ENCODE measurements around the gene SHISA7. TPM values are rescaled to one million over a fixed set of nuclear protein-coding genes. Genes with fewer than 3 reads are reported as not detected.

The SHISA7 gene
- total and polyA plus RNA-seq, 2 of the 4 experiments (the other 2 are of a cell fraction) = not detected

- Histone ChIP-seq H2BK20ac (ENCODE audit: low read depth, low read length) (no peak overlapping the region), H2AFZ (replicated peaks; ENCODE audit: low read length, poor library complexity) (no peak overlapping the region), H2BK120ac (ENCODE audit: low read depth, low read length) (no peak overlapping the region), H3K9ac (ENCODE audit: low read depth, low read length) (no peak overlapping the region), H4K91ac (ENCODE audit: insufficient read depth, low read depth, low read length) (no peak overlapping the region), H4K20me1 (ENCODE audit: insufficient read depth, low read length) (peaks cover 28% of the 10 kb centered on the region), H3K4ac (ENCODE audit: low read depth, low read length) (no peak overlapping the region), H3K56ac (ENCODE audit: extremely low read depth, insufficient read depth, low read length) (no peak overlapping the region), H2BK15ac (ENCODE audit: low read depth, low read length) (no peak overlapping the region), H3K36me3 (ENCODE audit: control insufficient read depth, insufficient read depth, low read length) (no peaks in the 10 kb centered on the region; the same call in 1 of the 2 replicates), H3K18ac (ENCODE audit: low read depth, low read length) (no peak overlapping the region), H4K8ac (ENCODE audit: low read depth in 2 of 2, low read length in 2 of 2) (no peak overlapping the region), H3K79me1 (ENCODE audit: low read depth in 1 of 2, low read length in 2 of 2) (peaks cover 5 to 28% of the 10 kb centered on the region in 2 experiments; a peak in 3 of 4 replicates), H3K4me3 (ENCODE audit: insufficient read depth, low read depth, low read length) (no peak overlapping the region), H3K23ac (ENCODE audit: low read depth, low read length) (no peak overlapping the region), H2AK5ac (ENCODE audit: low read depth, low read length) (no peak overlapping the region), H3K4me1 (ENCODE audit: control insufficient read depth, insufficient read depth, low read length) (peaks cover 3% of the 10 kb centered on the region; the same call in 1 of the 2 replicates), H3K27ac (ENCODE audit: insufficient read depth, low read length) (no peak overlapping the region), H3K27me3 (ENCODE audit: control insufficient read depth, insufficient read depth, low read length) (no peaks in the 10 kb centered on the region), H3K4me2 (ENCODE audit: low read depth, low read length) (no peak overlapping the region), H3K9me1 (ENCODE audit: insufficient read depth, low read length) (peaks cover 6% of the 10 kb centered on the region; the same call in 1 of the 2 replicates), H2BK5ac (ENCODE audit: low read depth, low read length, poor library complexity, severe bottlenecking) (no peak overlapping the region), H3K14ac (replicated peaks; ENCODE audit: low read depth, low read length) (no peak overlapping the region), H4K5ac (ENCODE audit: low read depth, low read length) (no peak overlapping the region), H2AK9ac (replicated peaks; ENCODE audit: low read depth, low read length, poor library complexity) (no peak overlapping the region), H3K9me3 (ENCODE audit: control insufficient read depth, insufficient read depth, low read length) (no peaks in the 10 kb centered on the region)
- 85% methylated on average over 3 of the region's 16 CpGs; no CpG with 5 or more reads in 1 of the 2 experiments for WGBS, 2 experiments (ENCODE audit: extremely low coverage in 2 of 2, insufficient read length in 1 of 2)
- CTCF ChIA-PET = no interaction called here
- intact Hi-C loops (cut with micrococcal nuclease) (no loop called here), dilution Hi-C loops (cut with HindIII; ENCODE audit: low sequenced_read_pairs, unreplicated experiment) (no loop called here), in situ Hi-C loops (cut with MboI; ENCODE audit: low sequenced_read_pairs) (no loop called here)
- no peak for TF ChIP-seq USF2 (IDR thresholded peaks at IDR 0.05; ENCODE audit: low read depth, low read length)
- no TSS peak for BruUV-seq (replicated peaks)
- POLR2A ChIA-PET (ENCODE audit: unreplicated experiment) = no interaction called here
- DNase-seq (no peak), ATAC-seq (ENCODE audit: low read depth) (no peak)
Measured at GRCh38 chr19:55457683-55458457, 14.8 kb upstream of the SHISA7 start.

Measured in IMR-90 (cell line).